HCEC 1CT (cell line): ENCODE results near the gene DIRAS1.
"Not testable (repeated sequence)": the region's sequence is repeated elsewhere in the genome, so short reads cannot be mapped to it uniquely, and the experiment has no call there.

Experiments used
- DNase-seq: peaks from one replicate; pipeline ENCODE4 v3.0.0-alpha.2; 2017

The DIRAS1 gene

DNA sequence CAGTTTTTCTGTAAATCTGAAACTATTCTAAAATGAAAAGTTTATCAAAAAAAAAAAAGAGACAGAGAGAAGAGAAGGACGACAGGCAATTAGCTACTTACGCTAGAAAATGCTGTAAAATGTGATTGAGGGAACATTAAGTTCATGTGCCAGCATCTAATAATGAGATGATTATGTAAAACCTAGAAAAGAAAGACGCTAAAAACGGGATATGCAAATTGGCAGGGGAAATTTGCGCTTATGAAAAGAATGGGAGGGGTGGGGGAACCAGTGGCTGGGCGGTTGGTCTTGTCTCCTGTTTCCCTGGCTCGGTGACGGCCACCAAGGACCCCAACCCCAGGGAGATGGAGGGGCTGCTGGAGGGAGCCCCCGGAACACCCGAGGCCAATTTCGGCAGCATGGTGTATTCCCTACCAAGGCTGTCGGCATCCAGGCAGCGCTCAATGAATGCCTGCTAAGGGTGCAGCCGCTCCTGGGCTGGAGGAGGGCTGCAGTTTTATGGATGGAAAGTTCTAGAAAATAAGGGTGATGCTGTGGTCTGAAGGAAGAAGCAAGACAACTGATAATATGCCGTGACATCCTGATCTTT is 52.9 kb downstream of the DIRAS1 start:
- DNase-seq = no peak

DNA sequence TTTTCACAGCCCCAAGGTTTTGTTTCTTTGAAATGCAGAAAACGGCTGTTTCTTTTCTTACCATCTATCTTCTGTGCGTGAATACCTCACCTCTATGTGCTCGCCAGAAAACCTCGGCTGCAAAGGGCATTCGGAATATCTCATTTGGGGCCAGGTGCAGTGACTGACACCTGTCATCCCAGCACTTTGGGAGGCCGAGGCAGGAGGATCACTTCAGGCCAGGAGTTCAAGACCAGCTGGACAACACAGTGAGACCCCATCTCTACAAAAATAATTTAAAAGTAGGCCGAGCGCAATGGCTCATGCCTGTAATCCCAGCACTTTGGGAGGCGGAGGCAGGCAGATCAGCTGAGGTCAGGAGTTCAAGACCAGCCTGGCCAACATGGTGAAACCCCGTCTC is 53.8 kb downstream of the DIRAS1 start:
- DNase-seq = not testable (repeated sequence)

GRCh38 chr19:2666344-2666994 is 54.7 kb downstream of the DIRAS1 start:
- DNase-seq = no peak

- DNase-seq = no peak
These were observed 56.1 kb downstream of the DIRAS1 start for GRCh38 chr19:2665103-2665502.
